HCEC 1CT (cell line): ENCODE results near the gene ROBO3.
A peak's percentile ranks its signal among the peaks of the same experiment; 100 is the strongest.

Experiments used
- DNase-seq: peaks from one replicate; pipeline ENCODE4 v3.0.0-alpha.2; 2017

The ROBO3 gene

GRCh38 chr11:124865181-124865901, at the start of gene ROBO3:
Gene ROBO3, plus strand, starts transcription at chr11:124865432. Its CDS starts 146 bp downstream, at chr11:124865578.
- DNase-seq, result no peak

GRCh38 chr11:124817036-124817435, 48.2 kb upstream of the ROBO3 start:
- DNase-seq, result no peak

- no peak for DNase-seq
Measured at GRCh38 chr11:124821995-124822730, 43.1 kb upstream of the ROBO3 start.

GRCh38 chr11:124823512-124824376, 41.5 kb upstream of the ROBO3 start:
- no peak for DNase-seq

GRCh38 chr11:124825876-124826275, 39.4 kb upstream of the ROBO3 start:
- no peak for DNase-seq

- DNase-seq, result no peak
Measured at GRCh38 chr11:124829986-124830385, 35.2 kb upstream of the ROBO3 start.

GRCh38 chr11:124830749-124831148, 34.5 kb upstream of the ROBO3 start:
- no peak for DNase-seq

- DNase-seq, result no peak
Measured at GRCh38 chr11:124831897-124832296, 33.3 kb upstream of the ROBO3 start.

GRCh38 chr11:124832571-124832970, 32.7 kb upstream of the ROBO3 start:
- no peak for DNase-seq

- no peak for DNase-seq
Measured at GRCh38 chr11:124834526-124835180, 30.6 kb upstream of the ROBO3 start.

- no peak for DNase-seq
Measured at GRCh38 chr11:124835918-124836317, 29.3 kb upstream of the ROBO3 start.

- DNase-seq, result peak; percentile 91
Measured at GRCh38 chr11:124837491-124837856, 27.8 kb upstream of the ROBO3 start.

GRCh38 chr11:124838805-124839127, 26.5 kb upstream of the ROBO3 start:
- no peak for DNase-seq

GRCh38 chr11:124839128-124839971, 25.9 kb upstream of the ROBO3 start:
- no peak for DNase-seq

- DNase-seq, result no peak
Measured at GRCh38 chr11:124839972-124840621, 25.1 kb upstream of the ROBO3 start.

- no peak for DNase-seq
Measured at GRCh38 chr11:124840666-124841065, 24.6 kb upstream of the ROBO3 start.

GRCh38 chr11:124841201-124841600, 24.0 kb upstream of the ROBO3 start:
- DNase-seq, result peak; percentile 32

- DNase-seq, result no peak
Measured at GRCh38 chr11:124841840-124842239, 23.4 kb upstream of the ROBO3 start.

- no peak for DNase-seq
Measured at GRCh38 chr11:124842305-124842704, 22.9 kb upstream of the ROBO3 start.

GRCh38 chr11:124843616-124843910, 21.7 kb upstream of the ROBO3 start:
- DNase-seq, result no peak

- no peak for DNase-seq
Measured at GRCh38 chr11:124844664-124845079, 20.6 kb upstream of the ROBO3 start.
